Skeletal muscle tissue (tissue), 4 donors: ENCODE measurements around the gene RUFY3. TPM values are rescaled to one million over a fixed set of nuclear protein-coding genes. Genes with fewer than 3 reads are reported as not detected.

Experiments
- H3K27ac ChIP-seq: one replicate; pipeline ENCODE4 v1.7.0; 2013; ENCODE audit warnings: mild to moderate bottlenecking, low read depth, low read length, inconsistent platforms
- H3K27me3 ChIP-seq, 3 donors: one replicate each; pipeline ENCODE4 v1.7.0; 2013; ENCODE audit warnings: low read length in 3 of 3; ENCODE audit not compliant: control insufficient read depth in 3 of 3, insufficient read depth in 3 of 3
- H3K36me3 ChIP-seq, 3 donors: one replicate each; pipeline ENCODE4 v1.7.0; 2013; ENCODE audit warnings: low read length in 3 of 3; ENCODE audit not compliant: control insufficient read depth in 3 of 3, insufficient read depth in 3 of 3
- H3K4me1 ChIP-seq, 3 donors: one replicate each; pipeline ENCODE4 v1.7.0; 2013; ENCODE audit warnings: low read length in 3 of 3, mild to moderate bottlenecking in 3 of 3; ENCODE audit not compliant: control insufficient read depth in 3 of 3, insufficient read depth in 3 of 3
- H3K4me3 ChIP-seq, 3 donors: one replicate each; pipeline ENCODE4 v1.7.0; 2013; ENCODE audit warnings: low read length in 3 of 3
- H3K9ac ChIP-seq, 3 donors: one replicate each; pipeline ENCODE4 v1.7.0; 2013; ENCODE audit warnings: low read length in 3 of 3, mild to moderate bottlenecking in 3 of 3, moderate library complexity in 2 of 3, low read depth in 1 of 3
- H3K9me3 ChIP-seq, 3 donors: one replicate each; pipeline ENCODE4 v1.7.0; 2013; ENCODE audit warnings: low read length in 3 of 3; ENCODE audit not compliant: control insufficient read depth in 3 of 3
- total RNA-seq: library from RNA; depleted of rRNA; stranded (reverse); fragments of >200 nt; gene quantifications from one replicate; pipeline ENCODE4 v1.2.3, GENCODE V29; 2014
- donor health status: Osteomylitis.

Gene RUFY3
- total RNA-seq, 1 donor from 2014 or later: 60.0 TPM

DNA sequence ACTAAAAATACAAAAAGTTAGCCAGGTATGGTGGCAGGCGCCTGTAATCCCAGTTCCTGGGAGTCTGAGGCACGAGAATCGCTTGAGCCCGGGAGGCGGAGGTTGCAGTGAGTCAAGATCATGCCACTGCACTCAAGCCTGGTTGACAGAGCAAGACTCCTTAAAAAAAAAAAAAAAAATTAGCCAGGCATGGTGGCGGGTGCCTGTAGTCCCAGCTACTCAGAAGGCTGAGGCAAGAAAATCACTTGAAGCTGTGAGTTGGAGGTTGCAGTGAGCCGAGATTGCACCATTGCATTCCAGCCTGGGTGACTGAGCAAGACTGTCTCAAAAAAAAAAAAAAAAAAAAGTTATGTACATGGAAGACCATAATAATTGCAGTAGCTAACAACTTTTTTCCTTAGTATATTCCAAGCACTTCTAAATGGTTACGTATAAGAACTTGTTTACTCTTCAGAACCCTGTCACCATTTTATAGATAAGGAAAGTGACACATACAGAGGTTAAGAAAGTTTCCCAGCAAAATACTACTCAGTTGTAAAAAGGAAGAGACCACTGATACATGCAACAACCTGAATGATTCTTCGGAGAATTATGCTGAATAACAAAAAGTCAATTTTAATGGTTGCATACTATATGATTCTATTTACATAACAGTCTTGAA is 24.5 kb downstream of the RUFY3 start:
- H3K4me3 ChIP-seq: no peak overlapping the region
- H3K9ac ChIP-seq: no peak overlapping the region
- no peaks in the 10 kb centered on the region for H3K27me3 ChIP-seq
- no peaks in the 10 kb centered on the region for H3K4me1 ChIP-seq
- H3K27ac ChIP-seq: no peak overlapping the region
- H3K9me3 ChIP-seq: no peaks in the 10 kb centered on the region
- H3K36me3 ChIP-seq: no peaks in the 10 kb centered on the region

DNA sequence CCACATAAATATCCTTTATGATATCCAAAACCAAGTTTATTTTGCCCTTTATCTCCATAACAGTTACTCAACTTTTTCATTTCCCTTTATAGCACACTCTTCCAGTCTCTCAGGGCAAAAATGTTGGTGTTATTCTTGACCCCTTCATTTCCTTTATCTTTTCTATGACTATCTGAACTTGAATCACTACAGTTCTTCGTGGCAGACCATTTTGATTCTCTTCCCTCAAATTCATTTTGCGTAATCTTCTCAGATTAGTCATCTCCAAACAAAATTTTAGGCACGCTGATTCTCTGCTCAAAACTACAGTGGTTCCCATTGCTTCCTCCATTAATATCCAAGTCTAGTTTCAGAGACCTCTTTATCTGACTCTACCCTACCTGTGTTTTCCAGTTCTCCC is 26.1 kb downstream of the RUFY3 start:
- no peaks in the 10 kb centered on the region for H3K36me3 ChIP-seq
- no peaks in the 10 kb centered on the region for H3K4me1 ChIP-seq
- H3K27me3 ChIP-seq: no peaks in the 10 kb centered on the region
- H3K27ac ChIP-seq: no peak overlapping the region
- H3K9ac ChIP-seq: no peak overlapping the region
- H3K9me3 ChIP-seq: no peaks in the 10 kb centered on the region
- no peak overlapping the region for H3K4me3 ChIP-seq

DNA sequence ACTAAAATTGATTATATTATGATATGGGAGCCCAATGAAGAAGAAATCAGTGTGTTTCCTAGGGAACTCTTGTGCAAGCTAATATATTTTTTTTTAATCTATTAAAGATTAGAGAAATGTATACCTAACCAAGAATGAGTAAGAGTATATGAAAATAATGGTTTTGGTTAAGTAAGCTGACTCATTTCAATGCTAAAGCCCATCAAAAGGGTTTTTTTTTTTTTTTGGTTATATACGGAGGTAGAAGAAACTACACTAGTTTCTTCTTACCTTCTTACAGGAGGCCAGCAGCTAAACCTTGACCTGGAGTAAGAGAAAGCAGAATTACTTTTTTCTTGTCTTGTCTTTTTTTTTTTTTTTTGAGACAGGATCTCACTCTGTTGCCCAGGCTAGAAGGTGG is 27.5 kb downstream of the RUFY3 start:
- no peaks in the 10 kb centered on the region for H3K36me3 ChIP-seq
- no peak overlapping the region for H3K27ac ChIP-seq
- no peaks in the 10 kb centered on the region for H3K9me3 ChIP-seq
- no peak overlapping the region for H3K4me3 ChIP-seq
- no peaks in the 10 kb centered on the region for H3K4me1 ChIP-seq
- no peak overlapping the region for H3K9ac ChIP-seq
- no peaks in the 10 kb centered on the region for H3K27me3 ChIP-seq

DNA sequence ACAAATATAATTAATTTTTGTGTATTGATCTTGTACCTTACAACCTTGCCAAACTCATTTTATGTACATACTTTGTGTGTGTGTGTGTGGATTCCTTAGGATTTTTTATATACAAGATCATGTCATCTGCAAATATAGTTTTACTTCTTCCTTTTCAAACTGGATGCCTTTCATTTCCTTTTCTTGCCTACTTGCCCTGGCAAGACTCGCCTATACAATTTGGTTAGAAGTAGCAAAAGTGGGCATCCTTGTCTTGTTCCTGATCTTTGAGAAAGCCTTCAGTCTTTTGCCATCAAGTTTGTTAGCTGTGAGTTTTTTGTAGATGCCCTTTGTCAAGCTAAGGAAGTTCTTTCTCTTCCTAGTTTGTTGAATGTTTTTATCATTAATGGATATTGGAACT is 30.5 kb downstream of the RUFY3 start:
- Histone ChIP-seq H3K4me1 (no peaks in the 10 kb centered on the region), H3K36me3 (no peaks in the 10 kb centered on the region), H3K27ac (no peak overlapping the region), H3K27me3 (no peaks in the 10 kb centered on the region), H3K4me3 (no peak overlapping the region), H3K9ac (no peak overlapping the region), H3K9me3 (no peaks in the 10 kb centered on the region)

DNA sequence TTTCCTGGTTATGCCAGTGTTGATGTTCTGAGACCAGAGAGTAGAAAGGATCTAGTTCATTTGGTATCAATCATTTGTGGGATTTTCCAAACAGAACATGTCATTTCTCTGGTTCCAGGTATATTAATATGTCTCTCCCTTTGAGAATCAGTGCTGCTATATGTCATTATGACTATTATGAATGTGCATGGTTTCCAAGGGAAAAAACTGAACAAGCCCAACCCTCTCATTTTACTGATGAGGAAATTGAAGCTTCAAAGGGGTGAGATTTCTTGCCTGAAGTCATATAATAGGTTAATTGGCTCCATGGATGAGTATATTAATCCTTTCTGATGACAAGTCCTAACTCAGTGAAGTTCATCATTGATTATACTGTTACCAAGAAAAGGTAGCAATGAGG is 31.9 kb downstream of the RUFY3 start:
- H3K27ac ChIP-seq: no peak overlapping the region
- no peaks in the 10 kb centered on the region for H3K9me3 ChIP-seq
- H3K27me3 ChIP-seq: no peaks in the 10 kb centered on the region
- H3K36me3 ChIP-seq: no peaks in the 10 kb centered on the region
- H3K4me3 ChIP-seq: no peak overlapping the region
- H3K9ac ChIP-seq: no peak overlapping the region
- no peaks in the 10 kb centered on the region for H3K4me1 ChIP-seq

DNA sequence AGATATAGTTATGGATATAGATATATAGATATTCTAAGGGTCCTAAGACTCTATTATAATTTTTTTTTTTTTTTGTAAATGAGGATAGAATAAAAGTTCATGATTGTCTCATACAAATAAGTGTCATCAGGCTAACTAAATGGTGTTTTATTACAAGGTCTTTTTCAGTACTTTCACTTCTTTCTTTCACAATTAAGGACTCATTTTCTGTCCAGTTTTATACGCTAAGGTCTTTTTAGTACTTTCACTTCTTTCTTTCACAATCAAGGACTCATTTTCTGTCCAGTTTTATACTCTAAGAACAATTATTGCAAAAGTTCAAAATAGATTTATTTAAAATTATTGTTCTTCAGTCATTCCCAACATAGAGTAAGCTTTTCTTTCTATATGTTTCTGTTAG is 32.7 kb downstream of the RUFY3 start:
- H3K4me3 ChIP-seq: no peak overlapping the region
- H3K36me3 ChIP-seq: no peaks in the 10 kb centered on the region
- no peaks in the 10 kb centered on the region for H3K9me3 ChIP-seq
- no peaks in the 10 kb centered on the region for H3K4me1 ChIP-seq
- no peak overlapping the region for H3K9ac ChIP-seq
- H3K27me3 ChIP-seq: no peaks in the 10 kb centered on the region
- H3K27ac ChIP-seq: no peak overlapping the region

DNA sequence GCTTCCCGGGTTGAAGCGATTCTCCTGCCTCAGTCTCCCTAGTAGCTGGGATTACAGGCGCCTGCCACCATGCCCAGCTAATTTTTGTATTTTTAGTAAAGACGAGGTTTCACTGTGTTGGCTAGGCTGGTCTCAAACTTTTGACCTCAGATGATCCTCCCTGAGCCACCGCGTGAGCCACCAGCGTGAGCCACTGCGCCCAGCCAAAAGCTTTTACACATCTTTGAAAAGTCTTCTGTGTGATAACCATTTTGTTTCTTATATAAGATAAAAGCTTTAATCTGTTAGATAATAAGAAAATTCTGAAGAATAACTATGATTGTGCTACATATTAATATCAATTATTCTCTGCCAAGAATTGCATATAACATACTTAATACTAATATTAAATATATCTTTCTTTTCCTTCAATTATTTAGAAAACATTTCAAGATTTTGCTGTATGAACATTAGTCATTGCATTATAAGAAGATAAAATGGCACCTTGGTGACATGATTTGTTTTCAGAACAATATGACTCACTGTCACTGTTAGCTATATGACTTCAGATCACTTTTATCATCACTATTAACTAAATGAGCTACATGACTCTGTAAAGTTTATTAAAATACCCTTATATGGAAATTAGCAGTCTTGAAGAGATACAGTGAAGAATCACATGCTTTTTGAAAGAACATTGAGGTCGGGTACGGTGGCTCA is 33.4 kb downstream of the RUFY3 start:
- H3K36me3 ChIP-seq: no peaks in the 10 kb centered on the region
- no peak overlapping the region for H3K9ac ChIP-seq
- no peaks in the 10 kb centered on the region for H3K9me3 ChIP-seq
- H3K27me3 ChIP-seq: no peaks in the 10 kb centered on the region
- no peak overlapping the region for H3K4me3 ChIP-seq
- H3K27ac ChIP-seq: no peak overlapping the region
- H3K4me1 ChIP-seq: no peaks in the 10 kb centered on the region

DNA sequence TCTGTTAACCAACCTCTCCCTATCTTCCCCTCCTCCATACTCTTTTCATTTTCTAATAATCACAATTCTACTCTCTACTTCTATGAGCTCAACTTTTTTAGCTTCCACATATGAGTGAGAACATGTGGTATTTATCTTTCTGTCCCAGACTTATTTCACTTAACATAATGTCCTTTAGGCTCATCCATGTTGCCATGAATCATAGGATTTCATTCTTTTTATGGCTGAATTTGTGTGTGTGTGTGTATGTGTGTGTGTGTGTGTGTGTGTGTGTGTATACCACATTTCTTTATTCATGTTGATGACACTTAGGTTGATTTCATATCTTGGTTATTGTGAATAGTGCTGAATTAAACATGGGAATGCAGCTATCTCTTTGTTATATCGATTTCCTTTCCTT is 37.4 kb downstream of the RUFY3 start:
- Histone ChIP-seq H3K27ac (no peak overlapping the region), H3K4me1 (no peaks in the 10 kb centered on the region), H3K36me3 (peaks cover 2 to 14% (median 7%) of the 10 kb centered on the region in 3 donors), H3K27me3 (no peaks in the 10 kb centered on the region), H3K9ac (no peak overlapping the region), H3K4me3 (no peak overlapping the region), H3K9me3 (no peaks in the 10 kb centered on the region)

DNA sequence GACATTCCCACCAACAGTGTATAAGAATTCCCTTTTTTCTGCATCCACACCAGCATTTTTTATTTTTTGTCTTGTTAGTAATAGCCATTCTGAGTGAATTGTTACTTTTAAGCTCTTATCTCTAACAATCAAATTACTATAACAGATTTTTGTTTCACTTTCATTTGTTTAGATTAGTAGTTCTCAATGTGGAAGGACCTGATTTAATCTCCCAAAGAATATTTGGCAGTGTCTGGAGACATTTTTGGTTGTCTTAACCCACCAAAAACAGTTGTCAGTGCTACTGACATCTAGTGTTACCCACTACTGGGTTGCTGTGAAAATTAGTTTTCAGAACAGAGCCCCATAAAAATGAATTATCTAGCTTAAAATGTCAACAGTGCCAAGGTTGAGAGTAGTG is 37.9 kb downstream of the RUFY3 start:
- Histone ChIP-seq H3K27ac (no peak overlapping the region), H3K9ac (no peak overlapping the region), H3K36me3 (peaks cover 5 to 19% (median 10%) of the 10 kb centered on the region in 3 donors), H3K4me3 (no peak overlapping the region), H3K4me1 (no peaks in the 10 kb centered on the region), H3K27me3 (no peaks in the 10 kb centered on the region), H3K9me3 (no peaks in the 10 kb centered on the region)

DNA sequence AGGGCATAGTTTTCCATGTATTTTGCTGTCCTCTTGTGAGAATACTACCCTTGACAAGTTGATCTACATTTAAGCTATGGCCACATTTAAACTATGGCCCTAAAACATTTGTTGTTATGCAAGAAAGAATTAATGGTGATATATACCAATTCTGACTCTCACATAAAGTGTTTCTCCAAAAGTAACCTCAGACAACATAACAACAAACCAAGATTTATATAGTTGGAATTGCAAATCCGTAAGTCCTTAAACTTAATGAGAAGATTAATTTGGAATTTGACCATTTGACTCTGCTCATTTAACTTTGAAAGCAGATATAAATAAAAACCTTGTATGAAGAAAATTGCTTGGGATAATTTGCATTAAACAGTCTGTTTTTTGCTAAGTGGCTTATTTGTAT is 38.9 kb downstream of the RUFY3 start:
- Histone ChIP-seq H3K36me3 (peaks cover 7 to 26% (median 10%) of the 10 kb centered on the region in 3 donors), H3K27me3 (no peaks in the 10 kb centered on the region), H3K27ac (no peak overlapping the region), H3K4me3 (no peak overlapping the region), H3K9me3 (no peaks in the 10 kb centered on the region), H3K4me1 (no peaks in the 10 kb centered on the region), H3K9ac (no peak overlapping the region)
